SK-N-SH (cell line): ENCODE data around the gene MAP3K19. TPM values are rescaled to one million over a fixed set of nuclear protein-coding genes. Genes with fewer than 3 reads are reported as not detected.

Experiments used
- CTCF ChIA-PET: fragments of 300-600, 350-600 bp; formaldehyde crosslinking; extraction: SDS; loops from one replicate; lab custom pipeline; 2021; lab: Yijun Ruan, JAX
- POLR2A ChIA-PET: fragments of 350-600 bp; sonication (Branson Sonifier 250); formaldehyde crosslinking; extraction: SDS; loops from one replicate; lab custom pipeline; 2020; ENCODE audit warnings: antibody characterized with exemption, inconsistent platforms; lab: Yijun Ruan, JAX
- DNase-seq: peaks from one replicate; pipeline ENCODE4 v3.0.0; 2012
- H2AFZ ChIP-seq: fragments of 200-600 bp; sonication (generic); 2 replicates; pipeline ENCODE4 v1.8.1; 2016; ENCODE audit warnings: antibody characterized with exemption, mild to moderate bottlenecking, low read depth
- H3F3A ChIP-seq: fragments of 200-600 bp; sonication (generic); replicated peaks from 2 replicates; pipeline ENCODE3; 2016; ENCODE audit warnings: antibody characterized with exemption, mild to moderate bottlenecking; ENCODE audit not compliant: insufficient read depth
- H3K27ac ChIP-seq, 2 experiments: fragments of 200-500 bp in 1 of 2; fragments of 200-600 bp in 1 of 2; sonication (Bioruptor generic) in 1 of 2; sonication (generic), shearing (Covaris generic) in 1 of 2; 2 replicates each; pipeline versions ENCODE4 v1.5.1 to v1.6.1; 2014 to 2016; ENCODE audit warnings: low read depth in 2 of 2, inconsistent platforms in 1 of 2, low read length in 1 of 2, mild to moderate bottlenecking in 1 of 2, mixed read lengths in 1 of 2
- H3K27me3 ChIP-seq: fragments of 200-600 bp; sonication (generic), shearing (Covaris generic); 2 replicates; pipeline ENCODE4 v1.6.1; 2016; ENCODE audit warnings: mixed run types; ENCODE audit not compliant: insufficient read depth
- H3K36me3 ChIP-seq, 2 experiments: fragments of 200-500 bp in 1 of 2; fragments of 200-600 bp in 1 of 2; sonication (Bioruptor generic) in 1 of 2; sonication (generic) in 1 of 2; replicated peaks in 1 of 2; 2 replicates each; pipeline versions ENCODE3 to v1.5.1; 2014 to 2016; ENCODE audit warnings: low read length in 1 of 2, mild to moderate bottlenecking in 1 of 2; ENCODE audit not compliant: insufficient read depth in 2 of 2, control insufficient read depth in 1 of 2
- H3K4me1 ChIP-seq, 2 experiments: fragments of 200-500 bp in 1 of 2; fragments of 200-600 bp in 1 of 2; sonication (Bioruptor generic) in 1 of 2; sonication (generic), shearing (Covaris generic) in 1 of 2; 2 replicates each; pipeline versions ENCODE4 v1.5.1 to v1.6.1; 2014 to 2016; ENCODE audit warnings: low read depth in 1 of 2, low read length in 1 of 2, mixed run types in 1 of 2; ENCODE audit not compliant: insufficient read depth in 2 of 2, control insufficient read depth in 1 of 2
- H3K4me2 ChIP-seq: fragments of 200-600 bp; sonication (generic), shearing (Covaris generic); 2 replicates; pipeline ENCODE4 v1.6.1; 2017; ENCODE audit warnings: mixed run types
- H3K4me3 ChIP-seq, 2 experiments: fragments of 200-500 bp in 1 of 2; fragments of 200-600 bp in 1 of 2; sonication (Bioruptor generic) in 1 of 2; sonication (generic), shearing (Covaris generic) in 1 of 2; 2 replicates each; pipeline versions ENCODE4 v1.5.1 to v1.8.1; 2014 to 2016; ENCODE audit warnings: low read depth in 2 of 2, inconsistent platforms in 1 of 2, low read length in 1 of 2, mild to moderate bottlenecking in 1 of 2, mixed read lengths in 1 of 2, moderate library complexity in 1 of 2
- H3K79me2 ChIP-seq: fragments of 200-600 bp; sonication (generic); 2 replicates; pipeline ENCODE4 v1.8.1; 2017; ENCODE audit warnings: mild to moderate bottlenecking; ENCODE audit not compliant: insufficient read depth
- H3K9ac ChIP-seq: fragments of 200-600 bp; sonication (generic); 2 replicates; pipeline ENCODE4 v1.6.1; 2017; ENCODE audit warnings: mixed run types
- H3K9me2 ChIP-seq: fragments of 200-600 bp; sonication (generic); 2 replicates; pipeline ENCODE4 v1.6.1; 2017; ENCODE audit warnings: mixed run types
- H3K9me3 ChIP-seq: fragments of 200-600 bp; sonication (generic); 2 replicates; pipeline ENCODE4 v1.6.1; 2017; ENCODE audit warnings: mixed run types, mild to moderate bottlenecking, moderate library complexity
- H4K20me1 ChIP-seq: fragments of 200-600 bp; sonication (generic); 2 replicates; pipeline ENCODE4 v1.6.1; 2017; ENCODE audit warnings: mild to moderate bottlenecking, mixed run types; ENCODE audit not compliant: insufficient read depth
- CHD2 ChIP-seq: fragments of 150-350 bp; IDR thresholded peaks from 2 replicates; pipeline ENCODE4 v1.6.1; 2018; ENCODE audit warnings: low read length; ENCODE audit not compliant: partially characterized antibody
- EZH2phosphoT487 ChIP-seq: fragments of 200-600 bp; sonication (generic); IDR thresholded peaks from 2 replicates; pipeline ENCODE4 v1.6.1; 2017; ENCODE audit warnings: low read depth, mixed run types, mild to moderate bottlenecking, antibody characterized with exemption, moderate library complexity, borderline replicate concordance
- MEF2A ChIP-seq: IDR thresholded peaks from 2 replicates; pipeline ENCODE4 v1.4.0; 2012; ENCODE audit warnings: low read depth, borderline replicate concordance
- POLR2AphosphoS5 ChIP-seq: IDR thresholded peaks from 2 replicates; pipeline ENCODE4 v1.6.1; 2012; ENCODE audit warnings: low read depth, low read length
- SMC3 ChIP-seq: IDR thresholded peaks from 2 replicates; pipeline ENCODE4 v1.6.1; 2012; ENCODE audit warnings: low read depth, low read length, improper control_type of control experiment
- TAF1 ChIP-seq: IDR thresholded peaks from 2 replicates; pipeline ENCODE4 v1.6.1; 2012; ENCODE audit warnings: low read depth, mild to moderate bottlenecking, low read length, moderate library complexity, borderline replicate concordance
- TEAD4 ChIP-seq: IDR thresholded peaks from 2 replicates; pipeline ENCODE4 v1.4.0; 2012; ENCODE audit warnings: mild to moderate bottlenecking, borderline replicate concordance; ENCODE audit not compliant: insufficient read depth
- WGBS: methylation state at CpG from one replicate; pipeline ENCODE4 v1.1.6; 2017; ENCODE audit warnings: low lambda C conversion rate; 5-methylcytosine and 5-hydroxymethylcytosine counted together
- polyA plus RNA-seq, 3 experiments: library from polyadenylated mRNA; depleted of rRNA; stranded (reverse); fragments of >200 nt; gene quantifications; 2 replicates each; pipeline ENCODE4 v1.2.3, GENCODE V29; 2012
- TF ChIP-seq, protein P1 (sequence below): IDR thresholded peaks from 2 replicates; pipeline ENCODE4 v1.6.1; 2012; ENCODE audit warnings: mild to moderate bottlenecking, low read depth, low read length, moderate library complexity
- TF ChIP-seq, protein P2 (sequence below): IDR thresholded peaks from 2 replicates; pipeline ENCODE4 v1.4.0; 2012; ENCODE audit warnings: low read depth
- TF ChIP-seq, protein P3 (sequence below): IDR thresholded peaks from 2 replicates; pipeline ENCODE4 v1.4.0; 2012; ENCODE audit warnings: low read depth, borderline replicate concordance
- TF ChIP-seq, protein P4 (sequence below): IDR thresholded peaks from 2 replicates; pipeline ENCODE4; 2012
- TF ChIP-seq, protein P5 (sequence below): IDR thresholded peaks from 2 replicates; pipeline ENCODE4 v1.4.0; 2012; ENCODE audit warnings: low read depth, borderline replicate concordance
- TF ChIP-seq, protein P6 (sequence below): fragments of 150-350 bp; IDR thresholded peaks from 2 replicates; pipeline ENCODE4 v1.6.1; 2017; ENCODE audit warnings: antibody characterized with exemption, low read length, low read depth, borderline replicate concordance

MAP3K19 gene
- polyA plus RNA-seq, 1 of the 3 experiments (the other 2 are of a cell fraction): not detected

DNA sequence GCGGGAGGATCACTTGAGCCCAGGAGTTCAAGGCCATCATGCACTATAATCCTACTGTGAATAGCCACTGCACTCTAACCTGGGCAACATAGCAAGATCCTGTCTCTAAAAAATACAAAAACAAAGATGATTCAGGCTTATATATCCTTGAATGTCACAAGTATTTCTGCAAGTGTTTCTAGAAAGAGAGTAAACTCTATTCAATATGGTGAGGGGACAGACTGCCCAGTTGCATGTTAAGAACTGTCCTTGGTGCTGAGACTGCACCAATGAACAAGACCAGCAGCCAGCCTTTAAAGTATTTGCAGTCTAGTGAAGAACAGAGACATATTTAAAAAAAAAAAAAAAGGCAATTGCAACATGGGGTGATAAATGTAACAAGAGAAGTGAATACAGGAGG, 16.4 kb downstream of the MAP3K19 start:
- Histone ChIP-seq H3K79me2 (no peaks in the 10 kb centered on the region), H3K9me3 (no peaks in the 10 kb centered on the region), H3K27me3 (no peaks in the 10 kb centered on the region), H3K36me3 (no peaks in the 10 kb centered on the region), H3K27ac (no peak overlapping the region), H3F3A (no peaks in the 10 kb centered on the region), H3K9ac (no peak overlapping the region), H3K4me1 (no peaks in the 10 kb centered on the region), H3K9me2 (no peaks in the 10 kb centered on the region), H4K20me1 (no peaks in the 10 kb centered on the region), H3K4me2 (no peak overlapping the region), H2AFZ (no peak overlapping the region), H3K4me3 (no peak overlapping the region)
- WGBS: 32% methylated on average over 1 of the region's 1 CpG
- POLR2A ChIA-PET: no interaction called here
- CTCF ChIA-PET: interaction anchor here (1.1 kb wide), 1 partner anchor 27 kb away, joined by 4 read pairs; no protein-coding TSS in a partner anchor
- no peak for DNase-seq
- TF ChIP-seq, protein P1, sequence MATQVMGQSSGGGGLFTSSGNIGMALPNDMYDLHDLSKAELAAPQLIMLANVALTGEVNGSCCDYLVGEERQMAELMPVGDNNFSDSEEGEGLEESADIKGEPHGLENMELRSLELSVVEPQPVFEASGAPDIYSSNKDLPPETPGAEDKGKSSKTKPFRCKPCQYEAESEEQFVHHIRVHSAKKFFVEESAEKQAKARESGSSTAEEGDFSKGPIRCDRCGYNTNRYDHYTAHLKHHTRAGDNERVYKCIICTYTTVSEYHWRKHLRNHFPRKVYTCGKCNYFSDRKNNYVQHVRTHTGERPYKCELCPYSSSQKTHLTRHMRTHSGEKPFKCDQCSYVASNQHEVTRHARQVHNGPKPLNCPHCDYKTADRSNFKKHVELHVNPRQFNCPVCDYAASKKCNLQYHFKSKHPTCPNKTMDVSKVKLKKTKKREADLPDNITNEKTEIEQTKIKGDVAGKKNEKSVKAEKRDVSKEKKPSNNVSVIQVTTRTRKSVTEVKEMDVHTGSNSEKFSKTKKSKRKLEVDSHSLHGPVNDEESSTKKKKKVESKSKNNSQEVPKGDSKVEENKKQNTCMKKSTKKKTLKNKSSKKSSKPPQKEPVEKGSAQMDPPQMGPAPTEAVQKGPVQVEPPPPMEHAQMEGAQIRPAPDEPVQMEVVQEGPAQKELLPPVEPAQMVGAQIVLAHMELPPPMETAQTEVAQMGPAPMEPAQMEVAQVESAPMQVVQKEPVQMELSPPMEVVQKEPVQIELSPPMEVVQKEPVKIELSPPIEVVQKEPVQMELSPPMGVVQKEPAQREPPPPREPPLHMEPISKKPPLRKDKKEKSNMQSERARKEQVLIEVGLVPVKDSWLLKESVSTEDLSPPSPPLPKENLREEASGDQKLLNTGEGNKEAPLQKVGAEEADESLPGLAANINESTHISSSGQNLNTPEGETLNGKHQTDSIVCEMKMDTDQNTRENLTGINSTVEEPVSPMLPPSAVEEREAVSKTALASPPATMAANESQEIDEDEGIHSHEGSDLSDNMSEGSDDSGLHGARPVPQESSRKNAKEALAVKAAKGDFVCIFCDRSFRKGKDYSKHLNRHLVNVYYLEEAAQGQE: peak; percentile 95
- TF ChIP-seq, protein P2, sequence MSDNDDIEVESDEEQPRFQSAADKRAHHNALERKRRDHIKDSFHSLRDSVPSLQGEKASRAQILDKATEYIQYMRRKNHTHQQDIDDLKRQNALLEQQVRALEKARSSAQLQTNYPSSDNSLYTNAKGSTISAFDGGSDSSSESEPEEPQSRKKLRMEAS: no peak
- TF ChIP-seq, all 33 proteins: peak for 1

DNA sequence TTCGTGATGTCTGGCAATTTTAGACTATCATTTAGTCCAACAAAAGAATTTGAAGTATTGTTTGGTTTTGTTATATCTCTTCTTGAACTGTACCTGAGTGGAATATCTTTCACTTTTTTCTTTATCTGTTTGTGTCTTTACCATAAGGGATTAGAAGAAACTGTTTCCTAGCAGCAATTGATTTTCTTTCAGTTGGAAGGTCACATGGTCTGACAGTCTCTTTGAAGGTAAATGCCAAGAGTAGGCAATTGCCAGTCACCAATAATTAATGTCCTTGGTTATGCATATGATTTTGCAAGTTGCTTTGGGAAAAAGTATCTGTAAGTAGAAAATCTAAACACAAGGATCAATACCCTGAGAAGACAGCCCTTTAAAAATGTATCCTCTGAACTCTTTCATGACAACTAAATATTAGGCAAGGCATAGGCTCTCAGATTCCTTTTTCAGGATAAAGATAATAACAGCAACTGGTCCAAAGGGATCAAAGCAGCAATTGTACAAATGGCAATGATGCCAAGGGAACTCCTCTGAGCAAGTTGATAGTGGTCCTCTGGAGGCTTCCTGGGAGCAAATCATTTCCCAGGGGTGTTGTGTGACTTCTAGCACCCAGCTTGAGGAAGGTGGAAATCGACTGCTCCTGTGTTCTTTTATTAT, 17.6 kb downstream of the MAP3K19 start:
- no peak for DNase-seq
- Histone ChIP-seq H3K27ac (no peak overlapping the region), H3K9me2 (no peaks in the 10 kb centered on the region), H4K20me1 (no peaks in the 10 kb centered on the region), H3K79me2 (no peaks in the 10 kb centered on the region), H2AFZ (no peak overlapping the region), H3K36me3 (no peaks in the 10 kb centered on the region), H3K9me3 (no peaks in the 10 kb centered on the region), H3K9ac (no peak overlapping the region), H3K4me2 (no peak overlapping the region), H3F3A (no peaks in the 10 kb centered on the region), H3K4me1 (no peaks in the 10 kb centered on the region), H3K27me3 (no peaks in the 10 kb centered on the region), H3K4me3 (no peak overlapping the region)
- POLR2A ChIA-PET: no interaction called here
- CTCF ChIA-PET: interaction anchor here (1.1 kb wide), 1 partner anchor 25 kb away, joined by 4 read pairs; no protein-coding TSS in a partner anchor
- 9% methylated on average over 2 of the region's 2 CpGs for WGBS
- no peak for TF ChIP-seq EZH2phosphoT487
- no peak for TF ChIP-seq MEF2A
- TF ChIP-seq, protein P3, sequence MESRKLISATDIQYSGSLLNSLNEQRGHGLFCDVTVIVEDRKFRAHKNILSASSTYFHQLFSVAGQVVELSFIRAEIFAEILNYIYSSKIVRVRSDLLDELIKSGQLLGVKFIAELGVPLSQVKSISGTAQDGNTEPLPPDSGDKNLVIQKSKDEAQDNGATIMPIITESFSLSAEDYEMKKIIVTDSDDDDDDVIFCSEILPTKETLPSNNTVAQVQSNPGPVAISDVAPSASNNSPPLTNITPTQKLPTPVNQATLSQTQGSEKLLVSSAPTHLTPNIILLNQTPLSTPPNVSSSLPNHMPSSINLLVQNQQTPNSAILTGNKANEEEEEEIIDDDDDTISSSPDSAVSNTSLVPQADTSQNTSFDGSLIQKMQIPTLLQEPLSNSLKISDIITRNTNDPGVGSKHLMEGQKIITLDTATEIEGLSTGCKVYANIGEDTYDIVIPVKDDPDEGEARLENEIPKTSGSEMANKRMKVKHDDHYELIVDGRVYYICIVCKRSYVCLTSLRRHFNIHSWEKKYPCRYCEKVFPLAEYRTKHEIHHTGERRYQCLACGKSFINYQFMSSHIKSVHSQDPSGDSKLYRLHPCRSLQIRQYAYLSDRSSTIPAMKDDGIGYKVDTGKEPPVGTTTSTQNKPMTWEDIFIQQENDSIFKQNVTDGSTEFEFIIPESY: no peak
- TF ChIP-seq TAF1: no peak
- TF ChIP-seq, protein P4, sequence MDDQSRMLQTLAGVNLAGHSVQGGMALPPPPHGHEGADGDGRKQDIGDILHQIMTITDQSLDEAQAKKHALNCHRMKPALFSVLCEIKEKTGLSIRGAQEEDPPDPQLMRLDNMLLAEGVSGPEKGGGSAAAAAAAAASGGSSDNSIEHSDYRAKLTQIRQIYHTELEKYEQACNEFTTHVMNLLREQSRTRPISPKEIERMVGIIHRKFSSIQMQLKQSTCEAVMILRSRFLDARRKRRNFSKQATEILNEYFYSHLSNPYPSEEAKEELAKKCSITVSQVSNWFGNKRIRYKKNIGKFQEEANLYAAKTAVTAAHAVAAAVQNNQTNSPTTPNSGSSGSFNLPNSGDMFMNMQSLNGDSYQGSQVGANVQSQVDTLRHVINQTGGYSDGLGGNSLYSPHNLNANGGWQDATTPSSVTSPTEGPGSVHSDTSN: no peak
- TF ChIP-seq, protein P5, sequence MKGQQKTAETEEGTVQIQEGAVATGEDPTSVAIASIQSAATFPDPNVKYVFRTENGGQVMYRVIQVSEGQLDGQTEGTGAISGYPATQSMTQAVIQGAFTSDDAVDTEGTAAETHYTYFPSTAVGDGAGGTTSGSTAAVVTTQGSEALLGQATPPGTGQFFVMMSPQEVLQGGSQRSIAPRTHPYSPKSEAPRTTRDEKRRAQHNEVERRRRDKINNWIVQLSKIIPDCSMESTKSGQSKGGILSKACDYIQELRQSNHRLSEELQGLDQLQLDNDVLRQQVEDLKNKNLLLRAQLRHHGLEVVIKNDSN: no peak
- TF ChIP-seq, protein P6, sequence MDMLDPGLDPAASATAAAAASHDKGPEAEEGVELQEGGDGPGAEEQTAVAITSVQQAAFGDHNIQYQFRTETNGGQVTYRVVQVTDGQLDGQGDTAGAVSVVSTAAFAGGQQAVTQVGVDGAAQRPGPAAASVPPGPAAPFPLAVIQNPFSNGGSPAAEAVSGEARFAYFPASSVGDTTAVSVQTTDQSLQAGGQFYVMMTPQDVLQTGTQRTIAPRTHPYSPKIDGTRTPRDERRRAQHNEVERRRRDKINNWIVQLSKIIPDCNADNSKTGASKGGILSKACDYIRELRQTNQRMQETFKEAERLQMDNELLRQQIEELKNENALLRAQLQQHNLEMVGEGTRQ: no peak
- TF ChIP-seq TEAD4: no peak
- no peak for TF ChIP-seq SMC3
- TF ChIP-seq CHD2: no peak
- TF ChIP-seq POLR2AphosphoS5: no peak
